GM06990 (cell line): ENCODE measurements around the gene SDK2.

Experiments used
- DNase-seq: peaks from one replicate; pipeline ENCODE4 v3.0.0-alpha.2; 2011; ENCODE audit not compliant: insufficient read length; ENCODE audit errors: extremely low read depth
- H3K27me3 ChIP-seq: replicated peaks from 2 replicates; pipeline ENCODE4 v1.6.0; 2011; ENCODE audit warnings: low read length; ENCODE audit not compliant: control insufficient read depth, insufficient read depth
- H3K36me3 ChIP-seq: 2 replicates; pipeline ENCODE4 v1.5.1; 2011; ENCODE audit warnings: low read length; ENCODE audit not compliant: control insufficient read depth, insufficient read depth
- H3K4me3 ChIP-seq: replicated peaks from 2 replicates; pipeline ENCODE4 v1.5.1; 2011; ENCODE audit warnings: low read depth, mild to moderate bottlenecking, control low read depth, low read length
- TF ChIP-seq, protein P1 (sequence below): IDR thresholded peaks from 2 replicates; pipeline ENCODE4 v1.5.1; 2011; ENCODE audit warnings: low read length, control low read depth, mild to moderate bottlenecking, inconsistent platforms; ENCODE audit not compliant: insufficient read depth, poor library complexity, severe bottlenecking

SDK2 gene

GRCh38 chr17:73397278-73397826 lies 246.9 kb downstream of the SDK2 start:
- no peaks in the 10 kb centered on the region; the same call in 1 of the 2 replicates for H3K27me3 ChIP-seq
- H3K4me3 ChIP-seq: no peak overlapping the region
- no peak for DNase-seq
- TF ChIP-seq, protein P1, sequence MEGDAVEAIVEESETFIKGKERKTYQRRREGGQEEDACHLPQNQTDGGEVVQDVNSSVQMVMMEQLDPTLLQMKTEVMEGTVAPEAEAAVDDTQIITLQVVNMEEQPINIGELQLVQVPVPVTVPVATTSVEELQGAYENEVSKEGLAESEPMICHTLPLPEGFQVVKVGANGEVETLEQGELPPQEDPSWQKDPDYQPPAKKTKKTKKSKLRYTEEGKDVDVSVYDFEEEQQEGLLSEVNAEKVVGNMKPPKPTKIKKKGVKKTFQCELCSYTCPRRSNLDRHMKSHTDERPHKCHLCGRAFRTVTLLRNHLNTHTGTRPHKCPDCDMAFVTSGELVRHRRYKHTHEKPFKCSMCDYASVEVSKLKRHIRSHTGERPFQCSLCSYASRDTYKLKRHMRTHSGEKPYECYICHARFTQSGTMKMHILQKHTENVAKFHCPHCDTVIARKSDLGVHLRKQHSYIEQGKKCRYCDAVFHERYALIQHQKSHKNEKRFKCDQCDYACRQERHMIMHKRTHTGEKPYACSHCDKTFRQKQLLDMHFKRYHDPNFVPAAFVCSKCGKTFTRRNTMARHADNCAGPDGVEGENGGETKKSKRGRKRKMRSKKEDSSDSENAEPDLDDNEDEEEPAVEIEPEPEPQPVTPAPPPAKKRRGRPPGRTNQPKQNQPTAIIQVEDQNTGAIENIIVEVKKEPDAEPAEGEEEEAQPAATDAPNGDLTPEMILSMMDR: no peak
- H3K36me3 ChIP-seq: no peaks in the 10 kb centered on the region

DNA sequence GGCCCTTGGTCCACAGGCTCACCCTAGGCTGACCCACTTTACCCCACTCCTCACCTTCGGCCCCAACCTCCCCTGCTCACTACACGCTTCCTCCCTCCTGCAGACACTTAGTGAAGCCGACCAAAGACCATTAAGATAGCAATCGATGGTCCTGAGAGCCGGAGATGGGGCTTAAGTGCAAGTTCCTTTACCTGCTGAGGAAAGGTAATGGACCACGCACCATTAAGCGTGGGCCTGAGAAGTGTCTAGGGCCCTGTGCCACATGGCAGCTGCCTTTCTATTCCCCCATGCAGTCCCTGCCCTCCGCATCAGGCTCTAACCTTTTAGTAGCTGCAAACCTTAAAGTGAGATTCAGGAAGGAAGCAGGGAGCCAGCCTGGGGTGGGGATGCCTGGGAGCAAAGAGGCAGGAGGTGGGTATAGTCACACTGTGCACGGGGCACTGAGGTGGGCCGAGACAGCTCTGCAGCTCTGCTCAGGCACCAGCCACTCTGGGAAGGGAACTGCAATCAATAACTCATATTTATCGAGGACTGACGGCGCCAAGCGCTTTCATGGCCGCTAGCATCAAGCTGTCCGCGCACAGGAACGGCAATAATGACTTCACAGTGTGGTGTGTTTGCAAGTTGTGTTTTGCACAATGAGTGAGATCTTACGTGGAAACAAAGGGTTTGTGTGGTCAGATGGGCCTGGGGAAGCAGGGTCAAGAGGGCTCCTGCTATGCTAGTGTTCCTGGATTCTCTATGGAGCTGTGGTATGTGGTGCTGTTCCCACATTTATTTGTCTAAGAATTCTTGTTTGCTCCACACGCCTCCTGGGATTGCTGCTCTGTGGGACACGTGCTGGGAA lies 247.6 kb downstream of the SDK2 start:
- H3K4me3 ChIP-seq: no peak overlapping the region
- no peak for DNase-seq
- TF ChIP-seq, protein P1: no peak
- no peaks in the 10 kb centered on the region; the same call in 1 of the 2 replicates for H3K27me3 ChIP-seq
- H3K36me3 ChIP-seq: no peaks in the 10 kb centered on the region

DNA sequence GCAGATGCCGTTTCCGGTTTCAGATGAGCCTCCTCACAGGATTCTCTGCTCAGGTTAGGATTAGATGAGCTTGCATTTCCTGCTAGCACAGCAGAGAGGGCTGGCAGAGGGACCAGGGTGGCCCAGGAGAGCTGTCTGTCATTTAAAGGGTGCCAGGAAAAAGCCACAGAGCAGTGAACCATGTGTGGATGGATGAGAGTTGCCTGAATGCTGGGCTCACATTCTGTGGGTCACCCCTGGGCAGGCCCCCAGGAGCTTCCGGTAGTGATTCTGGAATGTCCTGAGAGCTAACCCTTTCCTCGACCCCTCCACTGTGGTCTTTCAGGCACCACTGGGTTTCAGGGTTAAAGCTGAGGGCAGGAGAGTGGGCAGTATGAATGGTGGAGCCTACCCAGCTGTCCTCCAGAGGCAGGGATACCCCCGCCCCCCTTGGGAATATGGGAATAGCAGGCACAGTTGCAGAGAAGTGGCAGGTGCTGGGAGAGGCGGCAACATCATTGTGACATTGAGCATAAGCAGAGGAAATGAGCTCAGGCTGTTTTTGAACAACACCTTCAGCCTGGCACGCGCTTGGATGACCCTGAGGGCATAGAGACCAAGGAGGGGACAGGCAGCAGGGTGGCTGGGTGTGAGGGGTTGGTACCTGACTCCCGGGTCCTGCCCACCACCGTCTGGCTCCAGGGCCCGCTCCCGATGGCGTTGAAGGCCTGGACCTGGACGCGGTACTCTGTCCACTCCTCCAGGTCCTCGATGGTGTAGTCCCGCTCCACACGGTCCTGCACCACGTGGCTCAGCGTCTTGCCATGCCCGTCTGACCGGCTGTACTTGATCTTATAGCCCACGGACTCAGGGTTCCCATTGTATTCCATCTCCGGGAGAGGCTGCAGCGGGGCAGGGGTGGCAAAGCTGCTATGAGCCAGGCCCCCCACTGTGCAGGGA lies 249.5 kb downstream of the SDK2 start:
- Histone ChIP-seq H3K36me3 (no peaks in the 10 kb centered on the region), H3K4me3 (no peak overlapping the region), H3K27me3 (no peaks in the 10 kb centered on the region; the same call in 1 of the 2 replicates)
- TF ChIP-seq, protein P1: no peak
- no peak for DNase-seq

DNA sequence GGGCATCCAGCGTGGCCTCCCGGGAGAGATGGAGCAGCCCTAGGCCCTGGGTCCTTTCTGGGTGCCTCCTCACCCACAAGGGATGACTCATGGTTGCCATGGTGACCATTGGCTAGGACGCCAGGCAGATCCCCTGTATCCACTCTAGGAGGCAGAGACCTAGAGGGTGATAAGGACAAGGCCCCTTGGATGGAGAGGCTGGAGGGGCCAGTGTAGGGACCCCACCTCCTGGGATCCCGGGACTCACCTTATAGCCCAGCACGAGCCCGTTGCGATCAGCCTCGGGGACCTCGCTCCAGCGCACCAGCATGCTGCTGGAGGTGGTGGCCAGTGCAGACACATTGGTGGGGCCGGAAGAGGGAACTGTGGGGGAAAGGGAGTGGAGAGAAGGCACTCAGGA lies 250.3 kb downstream of the SDK2 start:
- H3K27me3 ChIP-seq: no peaks in the 10 kb centered on the region; the same call in 1 of the 2 replicates
- H3K4me3 ChIP-seq: no peak overlapping the region
- no peaks in the 10 kb centered on the region for H3K36me3 ChIP-seq
- no peak for DNase-seq
- TF ChIP-seq, protein P1: no peak

DNA sequence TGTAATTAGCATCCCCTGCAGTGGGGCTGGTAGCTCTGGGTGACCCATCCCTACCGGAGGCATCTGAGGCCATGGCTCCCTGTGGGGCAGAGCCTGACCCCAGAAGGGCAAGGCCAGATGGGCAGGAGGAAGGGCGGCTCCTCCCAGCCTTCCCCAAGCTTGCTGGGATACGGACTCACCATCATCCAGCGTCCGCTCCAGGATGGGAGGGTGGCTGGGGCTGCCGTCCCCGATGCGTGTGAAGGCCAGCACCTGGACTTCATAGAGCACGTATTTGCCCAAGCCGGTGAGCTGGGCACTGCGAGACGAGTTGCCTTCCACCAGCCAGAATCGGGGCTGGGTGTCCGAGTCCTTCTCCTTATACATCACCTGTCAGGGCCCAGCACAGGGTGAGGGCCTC lies 250.9 kb downstream of the SDK2 start:
- Histone ChIP-seq H3K4me3 (no peak overlapping the region), H3K27me3 (no peaks in the 10 kb centered on the region; the same call in 1 of the 2 replicates), H3K36me3 (no peaks in the 10 kb centered on the region)
- TF ChIP-seq, protein P1: no peak
- no peak for DNase-seq
